ENCODE measurements around the gene CPTP.

The CPTP gene

GRCh38 chr1:1351511-1352427, 27.2 kb downstream of the CPTP start:
- peak; percentile 61 for DNase-seq (ENCODE audit: low read depth)

- no peak for DNase-seq (ENCODE audit: low read depth)
Observed at GRCh38 chr1:1352786-1353388, 28.3 kb downstream of the CPTP start.

- DNase-seq (ENCODE audit: low read depth): no peak
Observed at GRCh38 chr1:1353389-1354151, 29.0 kb downstream of the CPTP start.

DNA sequence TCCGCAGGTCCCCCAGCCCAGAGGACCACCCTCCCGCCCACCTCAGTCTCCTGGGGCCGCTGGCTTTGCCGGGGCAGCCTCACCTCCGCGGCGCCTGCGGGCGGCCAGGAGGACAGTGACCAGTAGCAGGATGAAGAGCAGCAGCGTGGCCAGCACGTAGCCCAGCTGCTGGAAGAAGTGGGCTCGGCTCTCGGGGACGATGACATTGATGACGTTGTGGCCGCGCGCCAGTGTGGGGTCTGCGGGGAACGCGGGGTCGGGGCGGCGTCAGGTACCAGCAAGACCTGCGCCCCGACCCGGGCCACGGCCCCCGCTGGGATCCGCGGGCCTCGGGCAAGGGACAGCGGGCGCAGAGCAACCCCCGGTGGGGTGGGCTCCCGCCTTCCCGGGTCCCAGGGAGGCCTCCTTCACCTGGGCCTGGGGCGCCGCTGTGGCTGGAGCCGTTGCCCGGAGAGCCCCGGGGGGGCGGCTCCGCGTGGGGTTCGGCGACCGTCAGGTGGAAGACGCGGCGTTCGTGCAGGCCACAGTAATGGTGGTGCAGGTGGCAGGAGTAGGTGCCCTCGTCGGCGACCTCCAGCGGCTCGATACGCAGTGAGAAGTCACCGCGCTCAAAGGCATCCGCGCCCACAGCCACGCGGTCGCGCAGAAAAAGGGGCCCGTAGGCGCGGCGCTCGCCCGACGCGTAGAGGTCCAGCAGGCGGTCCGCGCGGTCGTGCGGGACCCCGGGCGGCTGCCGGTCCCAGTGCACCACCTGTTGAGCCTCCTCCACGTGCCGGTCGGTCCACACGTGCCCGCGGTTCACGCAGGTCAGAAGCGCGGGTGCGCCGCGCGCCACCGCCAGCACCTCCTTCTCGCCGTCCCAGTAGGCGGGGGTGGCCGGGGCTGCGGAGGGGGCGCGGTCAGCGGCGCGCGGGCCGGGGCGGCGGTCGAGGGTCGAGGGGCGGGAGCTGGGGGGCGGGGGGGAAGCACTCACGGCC, 30.0 kb downstream of the CPTP start:
- DNase-seq (ENCODE audit: low read depth): no peak

- DNase-seq (ENCODE audit: low read depth): peak; percentile 61
Observed at GRCh38 chr1:1355416-1355815, 30.8 kb downstream of the CPTP start.

- no peak for DNase-seq (ENCODE audit: low read depth)
Observed at GRCh38 chr1:1356166-1356795, 31.7 kb downstream of the CPTP start.

DNA sequence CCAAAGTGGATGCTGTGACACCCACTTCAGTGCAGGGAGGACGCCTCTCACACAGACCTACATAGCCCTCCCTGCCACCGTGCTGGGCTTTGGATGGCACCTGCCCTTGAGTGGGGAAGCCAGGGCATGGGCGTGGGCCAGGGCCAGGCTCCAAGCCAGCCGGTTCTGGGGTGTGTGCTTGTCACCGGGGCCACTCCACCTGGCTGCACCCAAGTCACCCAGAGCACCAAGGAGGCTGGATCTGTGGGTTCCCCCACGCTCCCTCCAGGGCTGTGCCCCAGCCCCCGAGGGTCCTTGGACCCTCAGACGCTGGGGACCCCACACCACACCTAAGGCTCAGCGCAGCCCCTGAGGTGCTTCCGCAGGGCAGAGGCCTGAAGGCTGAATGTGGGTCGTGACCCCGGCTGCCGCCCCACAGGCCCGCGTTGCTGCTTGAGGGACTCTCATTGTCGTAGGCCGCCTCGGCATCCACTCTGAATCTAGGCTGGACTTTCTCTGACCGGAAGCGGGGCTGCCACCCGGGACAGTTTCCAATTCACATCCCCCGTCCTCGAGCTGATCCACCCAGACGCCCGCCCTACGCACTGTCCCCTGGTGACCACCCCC, 32.3 kb downstream of the CPTP start:
- peak; percentile 62 for DNase-seq (ENCODE audit: low read depth)

GRCh38 chr1:1357871-1358432, 33.4 kb downstream of the CPTP start:
- DNase-seq (ENCODE audit: low read depth): peak; percentile 54

DNA sequence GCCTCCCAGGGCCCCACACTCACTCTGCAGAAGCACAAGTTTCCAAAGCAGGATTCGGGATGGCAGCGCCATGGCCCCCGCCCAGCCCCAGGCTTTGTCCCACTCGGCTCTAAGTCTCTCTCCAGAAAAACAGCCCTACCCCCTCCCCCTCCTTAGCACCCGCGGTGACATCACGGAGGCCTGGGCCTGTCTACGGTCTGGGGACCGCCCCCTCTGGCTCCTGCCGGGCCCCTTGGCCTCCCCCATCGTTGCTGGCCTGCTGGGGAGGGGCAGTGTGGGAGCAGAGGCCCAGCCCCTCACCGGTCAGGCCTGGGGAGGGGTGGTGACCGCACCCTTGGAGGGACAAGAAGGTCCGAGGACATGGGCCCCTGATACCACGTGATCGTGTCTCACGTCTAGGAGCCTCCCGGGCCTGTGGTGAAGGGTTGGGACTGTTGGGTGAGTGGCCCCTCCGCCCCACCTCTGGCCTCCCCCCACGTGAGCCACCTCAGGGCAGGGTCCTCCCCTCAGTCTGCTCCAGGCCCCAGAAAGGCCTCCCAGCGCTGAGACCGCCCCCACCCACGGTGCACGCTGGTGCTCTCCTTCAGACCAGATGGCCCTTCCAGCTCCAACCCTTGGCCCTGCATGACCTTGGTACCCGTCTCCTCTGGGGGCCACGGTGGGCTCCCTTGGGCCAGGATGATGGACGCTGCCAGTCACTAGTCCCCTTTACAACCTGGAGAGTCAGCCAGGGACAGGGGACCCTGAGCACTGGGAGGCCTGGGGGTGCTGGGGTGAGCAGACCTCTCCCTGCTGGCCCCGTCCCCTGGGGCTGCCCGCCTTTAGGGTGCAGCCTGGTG, 34.0 kb downstream of the CPTP start, which contains the start of gene MXRA8:
Gene MXRA8, minus strand, starts transcription at position 123 of the 839 bp plus-strand sequence. Its CDS starts 51 bp downstream, at position 72.
- DNase-seq (ENCODE audit: low read depth): peak; percentile 94

DNA sequence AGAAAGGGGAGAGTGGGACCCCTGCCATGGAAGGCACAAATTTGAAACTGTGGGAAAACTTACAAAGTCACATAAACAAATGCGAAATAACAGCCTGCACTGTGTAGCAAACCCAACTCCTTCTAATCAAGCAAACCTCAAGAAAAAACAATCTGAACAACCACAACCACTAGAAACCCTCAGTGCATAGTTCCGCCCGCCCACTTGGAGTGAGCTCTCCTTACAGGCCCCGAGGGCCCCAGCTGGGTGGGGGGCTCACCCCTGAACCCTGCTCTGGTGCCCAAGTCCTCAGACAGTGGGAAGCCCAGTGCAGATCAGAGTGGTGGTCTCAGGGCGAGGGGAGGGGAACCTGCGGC, 34.7 kb downstream of the CPTP start:
- peak; percentile 82 for DNase-seq (ENCODE audit: low read depth)

DNA sequence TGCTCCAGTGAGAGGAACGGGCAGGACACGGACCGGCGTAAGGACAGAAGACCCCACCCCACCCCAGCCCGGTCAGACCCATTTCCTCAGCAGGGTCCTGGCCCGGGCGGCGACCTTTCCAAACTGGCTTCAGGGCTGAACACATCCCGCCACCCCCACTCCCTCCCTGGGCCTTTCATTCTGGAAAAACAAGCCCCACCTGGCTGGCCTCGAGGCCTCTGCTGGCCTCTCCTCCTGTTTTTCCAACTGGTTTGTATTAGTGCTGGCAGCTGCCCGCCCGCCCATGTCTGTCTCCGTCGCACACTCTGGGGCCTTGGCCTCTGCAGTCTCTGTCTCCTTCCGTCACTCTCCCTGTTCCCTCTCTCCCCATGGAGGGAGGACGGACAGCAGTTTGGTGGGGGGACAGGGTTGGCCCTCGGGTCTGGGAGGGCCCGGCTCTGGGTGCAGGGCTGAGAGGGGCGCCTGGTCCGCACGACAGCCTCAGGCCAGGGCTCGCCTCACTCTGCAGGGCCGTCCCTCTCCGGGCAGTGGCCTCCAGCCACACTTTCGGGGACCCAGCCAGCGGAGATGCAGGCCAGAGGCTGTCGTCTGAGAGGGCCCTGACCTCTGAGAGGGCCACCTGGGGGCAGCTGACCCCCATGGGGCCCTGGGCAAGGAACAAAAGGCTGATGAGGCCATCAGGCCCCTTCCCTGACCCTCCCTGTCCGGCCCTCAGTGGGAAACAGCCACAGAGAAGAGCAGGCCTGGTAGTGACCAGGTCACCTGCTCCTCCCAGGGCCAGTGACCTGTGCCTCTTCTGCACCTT, 35.3 kb downstream of the CPTP start:
- DNase-seq (ENCODE audit: low read depth): peak; percentile 89

DNA sequence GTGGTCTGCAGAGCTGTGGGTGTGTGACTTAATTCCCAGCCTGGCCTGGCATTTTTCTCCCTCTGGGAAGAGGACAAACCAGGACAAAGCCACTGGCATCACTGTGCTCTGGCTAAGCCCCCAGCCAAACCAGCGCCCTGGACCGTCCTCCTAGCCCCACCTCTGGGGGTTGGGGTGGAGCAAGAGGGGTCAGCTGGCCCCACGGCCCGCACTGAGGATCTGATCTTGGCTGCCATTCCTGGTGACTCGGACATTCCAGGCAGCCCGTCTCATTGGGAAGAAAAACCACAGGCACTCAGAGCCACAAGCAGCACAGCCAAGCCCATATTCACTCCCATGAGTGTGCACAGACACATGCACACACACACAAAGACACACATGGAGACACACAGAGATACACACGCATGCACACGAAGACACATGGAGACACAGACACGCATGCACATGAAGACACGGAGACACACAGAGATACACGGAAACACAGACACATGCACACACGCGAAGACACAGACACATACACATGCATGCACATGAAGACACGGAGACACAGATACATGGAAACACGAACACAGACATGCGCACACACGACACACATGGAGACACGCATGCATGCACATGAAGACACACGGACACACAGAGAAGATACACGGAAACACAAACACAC, 36.0 kb downstream of the CPTP start:
- peak; percentile 99 for DNase-seq (ENCODE audit: low read depth)

DNA sequence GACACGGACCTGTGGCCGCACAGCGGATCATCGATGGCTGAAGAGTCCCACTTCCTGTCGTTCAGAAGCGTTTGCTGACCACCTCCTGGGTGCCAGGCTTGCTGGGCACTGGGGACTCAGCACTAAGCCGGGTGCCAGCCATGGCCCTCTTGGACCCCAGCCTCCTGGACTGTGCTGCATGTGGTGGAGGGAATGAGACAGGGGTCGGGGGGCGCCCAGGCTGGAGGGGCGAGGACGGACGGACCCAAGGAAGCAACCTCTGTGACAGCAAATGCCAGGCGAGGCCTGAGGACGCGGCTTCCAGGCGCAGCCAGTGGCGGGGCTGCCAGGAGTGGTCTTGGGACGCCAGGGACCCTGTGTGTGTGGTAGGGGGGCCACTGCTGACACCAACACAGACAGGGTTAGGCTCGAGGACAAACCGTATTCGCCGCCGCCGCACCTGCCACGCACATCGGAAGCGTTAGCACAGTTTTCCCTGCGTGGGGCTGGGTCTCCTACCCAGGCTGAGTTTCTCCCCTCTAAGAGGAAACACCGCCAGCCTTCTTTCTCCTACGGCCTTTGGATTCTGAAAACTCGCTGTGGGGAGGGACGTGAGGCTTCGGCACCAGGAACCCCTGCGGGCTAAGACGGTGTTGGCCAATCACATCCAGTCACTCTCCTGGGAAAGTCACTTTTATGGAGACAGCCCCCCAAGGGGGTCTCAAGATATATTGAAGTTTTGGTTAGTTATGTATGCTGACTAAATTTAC, 36.8 kb downstream of the CPTP start:
- no peak for DNase-seq (ENCODE audit: low read depth)

- DNase-seq (ENCODE audit: low read depth): peak; percentile 94
Observed at GRCh38 chr1:1361982-1362423, 37.4 kb downstream of the CPTP start.

DNA sequence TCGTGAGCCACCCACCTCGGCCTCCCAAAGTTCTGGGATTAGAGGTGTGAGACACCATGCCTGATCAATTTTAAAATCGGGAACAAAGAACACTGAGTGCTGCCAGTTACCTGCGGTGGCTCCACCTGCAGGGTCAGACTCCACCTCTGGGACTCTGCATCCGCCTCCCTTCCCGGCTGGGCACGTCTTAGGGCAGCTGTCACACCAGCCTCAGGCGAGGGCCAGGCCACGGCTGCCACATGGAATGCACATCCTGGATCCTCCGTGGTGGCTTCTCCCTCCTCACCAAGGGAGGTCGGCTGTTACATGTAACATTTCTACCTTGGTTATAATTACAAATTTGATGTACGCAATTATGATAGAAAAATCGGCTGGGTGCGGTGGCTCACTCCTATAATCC, 39.7 kb downstream of the CPTP start:
- no peak for DNase-seq (ENCODE audit: low read depth)

DNA sequence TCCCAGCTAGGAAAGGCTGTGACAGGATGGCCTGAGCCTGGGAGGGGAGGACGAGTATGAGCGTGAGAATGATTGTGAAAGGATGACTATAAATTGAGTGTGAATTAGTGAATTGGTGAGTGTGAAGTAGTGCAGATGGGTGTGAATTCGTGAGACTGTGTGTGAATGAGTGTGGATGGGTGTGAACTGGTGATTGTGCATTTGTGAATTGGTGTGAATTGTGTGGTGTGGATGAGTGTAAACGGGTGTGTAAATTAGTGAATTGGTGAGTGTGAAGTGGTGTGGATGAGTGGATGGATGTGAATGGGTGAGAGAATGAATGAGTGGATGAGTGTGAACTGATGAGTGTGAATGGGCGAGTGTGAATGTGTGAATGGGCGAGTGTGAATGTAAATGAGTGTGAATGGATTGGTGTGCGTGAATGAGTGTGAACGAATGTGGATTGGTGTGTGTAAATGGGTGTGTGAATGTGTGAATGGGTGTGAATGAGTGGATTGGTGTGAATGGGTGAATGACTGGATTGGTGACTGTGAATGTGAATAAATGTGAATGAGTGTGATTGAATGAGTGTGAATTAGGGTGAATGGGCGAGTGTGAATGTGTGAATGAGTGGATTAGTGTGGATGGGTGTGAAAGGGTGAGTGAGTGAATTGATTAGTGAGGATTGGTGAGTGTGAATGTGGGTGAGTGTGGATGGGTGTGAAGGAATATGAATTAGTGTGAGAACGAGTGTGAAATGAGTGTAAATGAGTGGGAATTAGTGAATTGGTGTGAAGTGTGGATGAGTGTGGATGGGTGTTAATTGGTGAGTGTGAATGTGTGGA, 41.5 kb downstream of the CPTP start:
- no peak for DNase-seq (ENCODE audit: low read depth)
